ENCODE results near the gene SLC35F1. TPM values are rescaled to one million over a fixed set of nuclear protein-coding genes. Genes with fewer than 3 reads are reported as not detected.
A peak's percentile ranks its signal among the peaks of the same experiment; 100 is the strongest.

The SLC35F1 gene
- total RNA-seq, 4 donors from 2014 or later = 5.4 to 8.1 (median 6.5) TPM

DNA sequence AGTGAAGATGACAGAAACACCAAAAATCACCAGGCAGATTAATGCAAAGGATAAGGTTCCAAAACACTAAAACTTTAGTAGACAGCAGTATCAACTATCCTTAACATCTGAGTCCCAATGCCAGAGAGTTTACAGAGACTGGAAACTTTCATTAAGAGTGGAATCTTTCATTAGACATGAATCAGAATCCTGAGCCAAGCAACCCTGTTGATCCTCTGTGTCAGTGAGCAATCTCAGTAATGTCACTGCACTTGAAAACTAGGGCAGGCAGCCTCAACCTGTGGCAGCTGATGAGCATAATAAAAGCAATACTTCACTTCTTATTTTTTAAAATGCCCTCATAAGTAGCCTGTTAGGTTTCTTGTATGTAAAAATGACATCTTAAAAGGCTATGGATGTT is 388.3 kb downstream of the SLC35F1 start:
- Histone ChIP-seq H3K36me3 (no peaks in the 10 kb centered on the region), H3K27ac (replicated peaks in 1 of 4) (peak overlapping the region; percentile 13 to 71 (median 64)), H3K4me3 (no peak overlapping the region), H3K4me1 (peaks cover 8 to 74% (median 57%) of the 10 kb centered on the region in 4 donors), H3K9me3 (no peaks in the 10 kb centered on the region), H3K27me3 (no peaks in the 10 kb centered on the region)
- DNase-seq (ENCODE audit: extremely low spot score) = no peak
- TF ChIP-seq EP300 (IDR thresholded peaks at IDR 0.05) (no peak), POLR2AphosphoS5 (IDR thresholded peaks at IDR 0.05) (peak in 1 of 2 donors; percentile 11)
- intact Hi-C loops (cut with DNase I) = no loop called here

DNA sequence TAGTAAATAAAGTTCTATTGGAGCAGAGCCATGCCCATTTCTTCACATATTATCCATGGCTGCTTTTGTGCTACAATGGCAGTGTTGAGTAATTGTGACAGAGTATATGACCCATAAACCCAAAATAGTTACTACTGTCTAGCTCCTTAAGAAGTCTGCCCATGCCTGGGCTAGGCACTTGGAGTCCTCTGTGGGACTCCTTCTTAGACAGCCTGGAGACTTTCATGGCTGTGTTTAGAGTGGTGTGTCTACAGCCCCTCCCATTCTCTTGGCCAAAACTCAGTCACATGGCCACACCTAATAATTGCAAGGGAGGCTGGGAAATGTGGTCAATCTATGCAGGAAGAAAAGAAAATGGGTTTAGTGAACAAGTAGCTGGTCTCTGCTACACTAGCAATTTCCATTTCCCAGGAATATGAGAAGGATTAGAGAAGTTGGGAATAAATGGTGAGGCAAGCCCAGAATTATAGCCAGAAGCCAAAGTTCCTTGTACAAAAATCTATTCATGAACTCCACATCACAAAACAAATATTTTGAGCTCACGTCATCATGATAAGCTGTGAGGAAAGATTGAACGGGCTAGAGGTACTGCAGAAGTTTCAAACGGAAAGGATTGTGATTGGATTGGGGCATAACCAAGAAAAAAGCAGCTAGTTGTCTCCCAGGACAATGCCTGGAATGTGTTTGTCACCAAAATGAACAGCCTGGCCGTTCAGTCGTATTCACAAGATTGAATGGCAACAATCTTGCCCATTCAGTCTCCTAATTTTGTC is 389.3 kb downstream of the SLC35F1 start:
- peaks cover 8 to 74% (median 57%) of the 10 kb centered on the region in 4 donors for H3K4me1 ChIP-seq
- no peak for TF ChIP-seq POLR2AphosphoS5 (IDR thresholded peaks at IDR 0.05)
- TF ChIP-seq, protein P1, sequence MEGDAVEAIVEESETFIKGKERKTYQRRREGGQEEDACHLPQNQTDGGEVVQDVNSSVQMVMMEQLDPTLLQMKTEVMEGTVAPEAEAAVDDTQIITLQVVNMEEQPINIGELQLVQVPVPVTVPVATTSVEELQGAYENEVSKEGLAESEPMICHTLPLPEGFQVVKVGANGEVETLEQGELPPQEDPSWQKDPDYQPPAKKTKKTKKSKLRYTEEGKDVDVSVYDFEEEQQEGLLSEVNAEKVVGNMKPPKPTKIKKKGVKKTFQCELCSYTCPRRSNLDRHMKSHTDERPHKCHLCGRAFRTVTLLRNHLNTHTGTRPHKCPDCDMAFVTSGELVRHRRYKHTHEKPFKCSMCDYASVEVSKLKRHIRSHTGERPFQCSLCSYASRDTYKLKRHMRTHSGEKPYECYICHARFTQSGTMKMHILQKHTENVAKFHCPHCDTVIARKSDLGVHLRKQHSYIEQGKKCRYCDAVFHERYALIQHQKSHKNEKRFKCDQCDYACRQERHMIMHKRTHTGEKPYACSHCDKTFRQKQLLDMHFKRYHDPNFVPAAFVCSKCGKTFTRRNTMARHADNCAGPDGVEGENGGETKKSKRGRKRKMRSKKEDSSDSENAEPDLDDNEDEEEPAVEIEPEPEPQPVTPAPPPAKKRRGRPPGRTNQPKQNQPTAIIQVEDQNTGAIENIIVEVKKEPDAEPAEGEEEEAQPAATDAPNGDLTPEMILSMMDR (IDR thresholded peaks at IDR 0.05) = no peak
- TF ChIP-seq EP300 (IDR thresholded peaks at IDR 0.05) = no peak
- TF ChIP-seq POLR2A (IDR thresholded peaks at IDR 0.05; ENCODE audit: low read depth) = no peak

DNA sequence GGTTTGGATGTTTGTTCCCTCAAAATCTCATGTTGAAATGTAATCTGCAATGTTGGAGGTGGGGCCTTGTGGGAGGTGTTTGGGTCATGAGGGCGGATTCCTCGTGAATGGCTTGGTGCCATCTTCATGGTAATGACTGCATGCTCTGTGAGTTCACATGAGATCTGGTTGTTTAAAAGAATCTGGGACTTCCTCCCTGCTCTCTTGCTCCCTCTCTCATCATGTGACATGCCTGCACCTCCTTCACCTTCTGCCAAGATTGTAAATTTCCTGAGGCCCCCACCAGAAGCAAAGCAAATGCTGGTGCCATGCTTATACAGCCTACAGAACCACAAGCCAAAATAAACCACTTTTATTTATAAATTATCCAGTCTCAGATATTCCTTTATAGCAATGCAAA is 390.8 kb downstream of the SLC35F1 start:
- Histone ChIP-seq H3K27me3 (no peaks in the 10 kb centered on the region), H3K36me3 (no peaks in the 10 kb centered on the region), H3K9me3 (no peaks in the 10 kb centered on the region), H3K4me3 (no peak overlapping the region), H3K27ac (replicated peaks in 1 of 4) (peak overlapping the region; percentile 19 to 51 (median 38)), H3K4me1 (peaks cover 8 to 59% (median 47%) of the 10 kb centered on the region in 4 donors)
- intact Hi-C loops (cut with DNase I) = no loop called here
- TF ChIP-seq POLR2AphosphoS5 (IDR thresholded peaks at IDR 0.05) (no peak), POLR2A (IDR thresholded peaks at IDR 0.05; ENCODE audit: low read depth) (no peak), EP300 (IDR thresholded peaks at IDR 0.05) (no peak)
- TF ChIP-seq, protein P1 (IDR thresholded peaks at IDR 0.05) = no peak
- DNase-seq (ENCODE audit: extremely low spot score) = no peak
- 78% methylated on average over 2 of the region's 2 CpGs for WGBS

More for the DNA sequence above, 389.3 kb downstream of the SLC35F1 start:
- intact Hi-C loops (cut with DNase I) = no loop called here
- no peaks in the 10 kb centered on the region for H3K27me3 ChIP-seq
- no peaks in the 10 kb centered on the region for H3K36me3 ChIP-seq
- peak overlapping the region; percentile 13 to 71 (median 64) for H3K27ac ChIP-seq (replicated peaks in 1 of 4)
- DNase-seq (ENCODE audit: extremely low spot score) = no peak
- H3K4me3 ChIP-seq = no peak overlapping the region
- H3K9me3 ChIP-seq = no peaks in the 10 kb centered on the region
- WGBS = 76% methylated on average over 5 of the region's 5 CpGs

DNA sequence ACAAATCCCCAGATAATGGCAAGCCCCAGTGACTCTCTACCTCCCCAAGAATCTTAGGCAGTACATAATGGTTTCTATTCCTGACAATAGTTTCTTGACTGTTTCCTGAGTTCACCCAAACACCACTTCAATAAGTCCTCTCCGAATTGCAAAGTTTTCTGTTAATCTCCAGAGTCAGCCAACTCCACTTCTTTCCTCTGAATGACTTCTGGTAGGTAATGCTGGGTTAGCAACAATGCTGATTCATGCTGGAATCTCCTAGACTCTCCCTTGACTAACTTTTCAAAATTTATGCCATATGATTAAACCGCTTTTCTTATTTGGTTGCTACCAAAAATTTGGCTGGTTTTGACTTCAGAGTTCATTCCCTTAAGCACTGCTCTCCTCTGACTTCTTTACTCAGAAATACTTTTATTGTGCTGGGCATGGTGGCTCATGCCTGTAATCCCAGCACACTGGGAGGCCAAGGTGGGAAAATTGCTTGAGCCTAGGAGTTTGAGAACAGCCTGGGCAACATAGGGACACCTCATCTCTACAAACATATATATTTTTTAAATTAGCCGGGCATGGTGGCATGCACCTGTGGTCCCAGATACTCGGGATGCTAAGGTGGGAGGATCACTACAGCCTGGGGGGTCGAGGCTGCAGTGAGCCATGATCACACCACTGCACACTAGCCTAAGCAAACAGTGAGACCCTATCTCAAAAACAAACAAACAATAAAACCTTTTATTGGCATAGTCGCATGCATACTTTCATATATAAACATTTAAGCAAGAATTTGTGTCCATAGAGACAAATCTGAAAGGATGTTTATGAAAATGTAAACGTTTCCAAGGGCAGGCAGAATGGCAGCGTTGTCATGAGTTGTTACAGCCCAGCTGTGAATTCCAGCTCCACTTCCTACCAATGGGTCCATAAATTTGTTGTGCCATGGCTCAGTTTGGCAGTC is 391.7 kb downstream of the SLC35F1 start:
- Histone ChIP-seq H3K27me3 (no peaks in the 10 kb centered on the region), H3K4me1 (peaks cover 8 to 50% (median 39%) of the 10 kb centered on the region in 4 donors), H3K27ac (replicated peaks in 1 of 4) (peak overlapping the region; percentile 19 to 51 (median 38)), H3K36me3 (no peaks in the 10 kb centered on the region), H3K9me3 (no peaks in the 10 kb centered on the region), H3K4me3 (no peak overlapping the region)
- WGBS = 58% methylated on average over 8 of the region's 8 CpGs
- intact Hi-C loops (cut with DNase I) = no loop called here
- no peak for DNase-seq (ENCODE audit: extremely low spot score)
- TF ChIP-seq, protein P1 (IDR thresholded peaks at IDR 0.05) = no peak
- no peak for TF ChIP-seq POLR2A (IDR thresholded peaks at IDR 0.05; ENCODE audit: low read depth)
- no peak for TF ChIP-seq EP300 (IDR thresholded peaks at IDR 0.05)
- TF ChIP-seq POLR2AphosphoS5 (IDR thresholded peaks at IDR 0.05) = no peak

DNA sequence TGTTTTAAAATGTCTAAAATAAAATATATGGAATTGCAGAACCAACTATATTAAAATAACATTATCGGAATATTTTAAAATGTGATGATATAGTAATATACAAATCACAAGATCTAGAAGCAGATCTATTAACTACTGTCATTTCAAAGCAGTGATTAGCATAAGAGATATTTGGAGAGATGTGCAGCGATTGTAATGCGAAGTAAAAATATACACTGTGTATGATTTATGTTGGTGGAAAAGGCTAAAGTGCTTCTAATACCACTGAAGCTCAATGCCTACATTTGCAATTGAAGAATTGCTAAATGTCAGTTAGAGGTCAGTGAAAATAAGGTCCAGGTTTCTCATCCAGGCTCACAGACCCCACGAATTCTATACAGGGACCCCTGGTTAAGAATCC is 392.4 kb downstream of the SLC35F1 start:
- no peaks in the 10 kb centered on the region for H3K27me3 ChIP-seq
- peak overlapping the region in 3 of 4 donors; percentile 19 to 37 (median 20) for H3K27ac ChIP-seq (replicated peaks in 1 of 4)
- no peaks in the 10 kb centered on the region for H3K36me3 ChIP-seq
- TF ChIP-seq POLR2A (IDR thresholded peaks at IDR 0.05; ENCODE audit: low read depth) = no peak
- H3K9me3 ChIP-seq = no peaks in the 10 kb centered on the region
- intact Hi-C loops (cut with DNase I) = no loop called here
- no peak for DNase-seq (ENCODE audit: extremely low spot score)
- WGBS = 45% methylated on average over 4 of the region's 4 CpGs
- no peak overlapping the region for H3K4me3 ChIP-seq
- peaks cover 8 to 51% (median 32%) of the 10 kb centered on the region in 4 donors for H3K4me1 ChIP-seq

Measured in esophagus muscularis mucosa (tissue), 4 donors.